Caki2 (cell line): Measurements from ENCODE around the gene DNAJB9. TPM values are rescaled to one million over a fixed set of nuclear protein-coding genes. Genes with fewer than 3 reads are reported as not detected.
A peak's percentile ranks its signal among the peaks of the same experiment; 100 is the strongest.
"Not testable (repeated sequence)": the region's sequence is repeated elsewhere in the genome, so short reads cannot be mapped to it uniquely, and the experiment has no call there.

Source experiments
- DNase-seq: peaks from one replicate; pipeline ENCODE4 v3.0.0-alpha.2; 2015; ENCODE audit warnings: low read depth
- in situ Hi-C: cut with HindIII; loops from 2 replicates; pipeline ENCODE4 v1.10.0; 2016; ENCODE audit warnings: low sequenced_read_pairs, low pct_unique_long_range_greater_than_20kb, mixed read lengths
- total RNA-seq: library from RNA; depleted of rRNA; stranded (reverse); fragments of >200 nt; shearing (Covaris generic); gene quantifications from 2 replicates; pipeline ENCODE4 v1.2.3, GENCODE V29; 2014; ENCODE audit warnings: low replicate concordance; rRNA removed

The DNAJB9 gene
- total RNA-seq = 7.1 and 12.7 TPM in 2 replicates

- in situ Hi-C loops = no loop called here
Measured at GRCh38 chr7:108569381-108570145, at the start of gene DNAJB9, which contains the start of gene THAP5. Gene DNAJB9, plus strand, starts transcription at chr7:108569874. Its CDS starts 1,853 bp downstream, at chr7:108571727. Gene THAP5, minus strand, starts transcription at chr7:108569706. Its CDS starts 137 bp downstream, at chr7:108569569.

GRCh38 chr7:108522780-108523179 lies 46.9 kb upstream of the DNAJB9 start:
- DNase-seq = no peak
- in situ Hi-C loops = no loop called here

More at GRCh38 chr7:108569381-108570145, at the start of gene DNAJB9, which contains the start of gene THAP5:
- DNase-seq = peak; percentile 98

DNA sequence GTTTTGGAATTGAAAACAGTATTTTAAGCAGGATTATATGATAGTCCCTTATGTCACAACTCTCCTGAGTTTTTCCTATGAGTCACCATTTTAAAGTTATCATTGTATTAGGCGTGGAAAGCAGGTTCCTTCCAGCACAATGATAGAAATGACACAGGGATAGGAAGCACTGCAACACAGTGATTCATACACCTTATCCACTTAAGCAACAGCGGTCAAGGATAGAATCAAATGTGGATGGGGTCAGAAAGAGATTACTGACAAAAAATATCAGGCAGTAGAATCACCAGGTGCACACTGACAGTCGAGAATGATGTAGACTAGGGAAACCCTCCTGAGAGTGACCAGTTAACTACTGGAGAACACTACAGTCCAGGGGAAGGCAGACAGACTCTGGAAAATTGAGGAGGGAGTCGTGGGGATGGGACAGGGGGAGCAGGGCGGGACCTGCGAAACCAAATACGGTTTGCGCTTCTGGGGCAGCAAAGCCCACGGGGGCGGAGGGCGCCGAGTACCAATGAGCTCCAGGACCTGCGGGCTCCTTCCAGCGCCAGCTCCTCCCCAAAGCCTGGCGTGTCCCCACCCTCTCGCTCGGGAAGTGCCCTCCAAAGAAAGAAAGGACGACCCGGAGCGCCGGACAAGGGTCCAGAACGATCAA lies 44.2 kb upstream of the DNAJB9 start:
- DNase-seq = no peak
- in situ Hi-C loops = no loop called here

DNA sequence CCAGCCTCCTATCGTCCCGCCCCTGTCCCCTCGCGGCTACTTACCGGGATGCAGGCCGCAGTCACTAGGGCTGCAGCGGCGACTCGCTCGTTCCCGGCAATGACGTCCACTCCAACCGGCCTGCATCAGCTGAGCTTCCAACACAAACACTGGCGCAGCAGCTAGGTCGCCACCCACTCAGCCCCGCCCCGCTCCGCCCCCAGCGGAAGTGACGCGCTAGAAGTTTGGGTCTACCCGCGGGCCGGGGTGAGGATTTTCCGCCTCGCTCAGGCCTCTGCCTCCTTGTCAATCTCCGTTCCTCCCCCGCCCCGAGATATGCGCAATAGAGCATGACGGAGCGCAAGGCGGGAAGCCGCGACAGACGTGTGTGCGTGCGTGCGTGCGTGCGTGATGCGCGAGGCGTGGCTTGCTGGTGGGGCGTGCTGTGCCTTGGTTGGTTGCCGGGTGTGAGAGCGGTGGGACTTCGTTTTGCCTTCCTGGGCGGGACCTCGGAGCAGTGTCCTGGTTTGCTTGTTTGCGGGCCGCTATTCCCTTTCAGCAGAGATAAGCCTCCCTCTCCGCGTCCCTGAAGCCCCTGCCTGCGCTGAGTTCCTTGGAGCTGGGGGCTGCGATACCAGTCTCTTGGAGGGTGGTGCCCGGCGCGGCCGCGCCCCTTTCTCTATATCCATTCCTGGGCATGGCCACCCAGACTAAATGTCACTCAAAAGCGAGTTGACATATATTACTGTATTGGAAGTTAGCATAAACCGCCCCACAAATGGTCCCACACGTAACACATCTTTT lies 43.5 kb upstream of the DNAJB9 start, which contains the start of gene PNPLA8:
TSS of gene PNPLA8 (minus strand) at position 151 of the 783 bp plus-strand sequence. CDS start 10,644 bp downstream, outside the sequence.
- DNase-seq = peak; percentile 100
- in situ Hi-C loops = no loop called here

GRCh38 chr7:108526768-108527017 lies 43.0 kb upstream of the DNAJB9 start:
- DNase-seq = no peak
- in situ Hi-C loops = no loop called here

- in situ Hi-C loops = no loop called here
- DNase-seq = no peak
Measured at GRCh38 chr7:108528183-108528712, 41.4 kb upstream of the DNAJB9 start.

DNA sequence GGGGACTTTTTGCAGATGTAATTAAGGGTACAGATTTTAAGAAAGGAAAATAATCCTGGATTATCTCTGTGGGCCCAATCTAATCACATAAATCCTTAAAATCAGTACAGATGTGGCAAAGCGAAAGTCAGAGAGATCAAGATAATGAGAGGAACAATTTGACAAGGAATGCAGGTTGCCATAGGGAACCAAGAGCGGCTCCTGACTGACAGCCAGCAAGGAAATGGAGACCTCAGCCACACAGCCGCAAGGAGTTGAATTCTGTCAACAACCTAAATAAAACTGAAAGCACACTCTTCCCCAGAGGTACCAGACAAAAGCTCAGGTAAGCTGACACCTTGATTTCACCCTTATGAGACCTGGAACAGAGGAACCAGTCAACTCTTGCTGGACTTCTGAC lies 40.3 kb upstream of the DNAJB9 start:
- in situ Hi-C loops = no loop called here
- no peak for DNase-seq

GRCh38 chr7:108533712-108534111 lies 36.0 kb upstream of the DNAJB9 start:
- in situ Hi-C loops = no loop called here
- DNase-seq = no peak

DNA sequence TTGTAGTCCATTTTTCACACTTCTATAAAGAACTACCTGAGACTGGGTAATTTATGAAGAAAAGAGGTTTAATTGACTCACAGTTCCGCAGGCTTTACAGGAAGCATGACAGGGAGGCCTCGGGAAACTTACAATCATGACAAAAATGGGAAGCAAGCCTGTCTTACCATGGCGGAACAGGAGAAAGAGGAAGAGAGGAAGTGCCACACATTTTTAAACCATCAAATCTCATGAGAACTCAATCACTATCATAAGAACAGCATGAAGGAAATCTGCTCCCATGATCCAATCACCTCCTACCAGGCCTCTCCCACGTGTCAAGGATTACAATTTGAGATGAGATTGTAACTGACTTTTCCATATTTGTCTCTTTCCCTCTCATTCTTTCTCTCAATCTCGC lies 34.4 kb upstream of the DNAJB9 start:
- no peak for DNase-seq
- in situ Hi-C loops = no loop called here

- DNase-seq = no peak
- in situ Hi-C loops = no loop called here
Measured at GRCh38 chr7:108535744-108536143, 33.9 kb upstream of the DNAJB9 start.

- DNase-seq = no peak
- in situ Hi-C loops = no loop called here
Measured at GRCh38 chr7:108537229-108537628, 32.4 kb upstream of the DNAJB9 start.

DNA sequence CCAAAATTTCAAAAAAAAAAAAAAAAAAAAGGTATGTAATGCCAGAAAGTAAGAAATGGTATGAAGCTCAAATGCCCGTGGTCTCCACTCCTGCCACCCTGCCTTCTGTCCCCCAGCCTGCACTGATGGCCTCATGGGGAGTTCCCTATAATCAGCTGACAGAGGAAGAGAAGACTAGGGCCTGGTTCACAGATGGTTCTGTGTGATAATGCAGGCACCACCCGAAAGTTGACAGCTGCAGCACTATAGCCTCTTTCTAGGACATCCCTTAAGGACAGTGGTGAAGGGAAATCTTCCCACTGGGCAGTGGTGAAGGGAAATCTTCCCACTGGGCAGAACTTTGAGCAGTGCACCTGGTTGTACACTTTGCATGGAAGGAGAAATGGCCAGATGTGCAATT lies 31.4 kb upstream of the DNAJB9 start:
- DNase-seq, in situ Hi-C loops: not testable (repeated sequence)

- DNase-seq, in situ Hi-C loops: not testable (repeated sequence)
Measured at GRCh38 chr7:108538685-108539084, 31.0 kb upstream of the DNAJB9 start.

- in situ Hi-C loops = no loop called here
- DNase-seq = no peak
Measured at GRCh38 chr7:108541478-108541877, 28.2 kb upstream of the DNAJB9 start.

DNA sequence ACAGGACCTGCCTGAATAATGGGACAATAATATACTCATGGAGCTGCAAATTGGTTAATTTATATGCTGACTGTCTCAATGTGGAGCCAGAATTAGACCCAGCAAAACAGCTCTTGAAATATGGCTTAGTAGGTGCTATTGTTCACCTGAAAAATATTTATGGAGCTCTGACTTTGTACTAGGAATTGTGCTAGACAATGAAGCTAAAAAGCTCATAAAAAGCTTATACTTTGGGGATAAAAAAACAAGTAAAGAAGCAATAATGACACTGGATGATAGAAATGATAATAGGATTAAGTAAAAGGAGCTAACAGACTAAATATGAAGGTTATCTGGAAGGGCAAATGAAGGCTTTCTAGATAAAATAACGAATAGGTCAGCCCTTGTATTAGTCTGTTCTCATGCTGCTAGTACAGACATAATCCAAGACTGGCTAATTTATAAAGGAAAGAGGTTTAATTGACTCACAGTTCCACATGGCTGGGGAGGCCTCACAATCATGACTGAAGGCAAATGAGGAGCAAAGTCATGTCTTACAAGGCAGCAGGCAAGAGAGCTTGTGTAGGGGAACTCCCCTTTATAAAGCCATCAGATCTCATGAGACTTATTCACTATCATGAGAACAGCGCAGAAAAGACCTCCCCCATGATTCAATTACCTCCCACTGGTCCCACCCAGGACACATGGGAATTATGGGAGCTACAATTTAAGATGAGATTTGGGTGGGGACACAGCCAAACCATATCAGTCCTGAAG lies 21.4 kb upstream of the DNAJB9 start:
- in situ Hi-C loops, DNase-seq: not testable (repeated sequence)

DNA sequence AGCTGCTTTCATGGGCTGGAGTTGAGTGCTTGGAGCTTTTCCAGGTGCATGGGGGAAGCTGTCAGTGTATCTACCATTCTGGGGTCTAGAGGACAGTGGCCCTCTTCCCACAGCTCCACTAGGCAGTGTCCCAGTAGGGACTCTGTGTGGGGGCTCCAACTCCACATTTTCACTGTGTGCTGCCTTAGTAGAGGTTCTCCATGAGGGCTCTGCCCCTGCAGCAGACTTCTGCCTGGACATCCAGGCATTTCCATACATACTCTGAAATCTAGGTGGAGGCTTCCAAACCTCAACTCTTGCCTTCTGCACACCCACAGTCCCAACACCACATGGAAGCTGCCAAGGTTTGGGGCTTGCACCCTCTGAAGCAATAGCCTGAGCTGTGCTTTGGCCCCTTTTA lies 13.0 kb upstream of the DNAJB9 start:
- in situ Hi-C loops = not testable (repeated sequence)

GRCh38 chr7:108557191-108557590 lies 12.5 kb upstream of the DNAJB9 start:
- DNase-seq = no peak
- in situ Hi-C loops = no loop called here

More for the DNA sequence above, 13.0 kb upstream of the DNAJB9 start:
- not testable (repeated sequence) for DNase-seq

DNA sequence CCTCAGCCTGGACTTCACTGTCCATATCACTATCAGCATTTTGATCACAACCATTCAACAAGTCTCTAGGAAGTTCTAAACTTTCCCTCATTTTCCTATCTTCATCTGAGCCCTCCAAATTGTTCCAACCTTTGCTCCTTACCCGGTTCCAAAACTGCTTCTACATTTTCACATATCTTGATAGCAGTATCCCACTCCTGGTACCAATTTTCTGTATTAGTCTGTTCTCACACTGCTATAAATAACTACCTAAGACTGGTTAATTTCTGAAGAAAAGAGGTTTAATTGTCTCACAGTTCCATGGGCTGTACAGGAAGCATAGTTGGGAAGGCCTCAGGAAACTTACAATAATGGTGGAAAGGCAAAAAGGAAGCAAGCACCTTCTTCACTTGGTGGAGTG lies 12.1 kb upstream of the DNAJB9 start:
- in situ Hi-C loops = no loop called here
- no peak for DNase-seq
